Astrocyte (in vitro differentiated cells and primary cell): Measurements from ENCODE around the gene LRRC7.

Experiments used
- EZH2 ChIP-seq: IDR thresholded peaks from 2 replicates; pipeline ENCODE4 v1.6.1; 2012; ENCODE audit warnings: mild to moderate bottlenecking, low read length, inconsistent platforms; ENCODE audit not compliant: insufficient read depth
- TF ChIP-seq, protein P1 (sequence below): IDR thresholded peaks from 2 replicates; pipeline ENCODE4 v1.5.1; 2011; ENCODE audit warnings: low read depth, mild to moderate bottlenecking, inconsistent platforms, low read length, moderate library complexity; ENCODE audit not compliant: insufficient read depth

DNA sequence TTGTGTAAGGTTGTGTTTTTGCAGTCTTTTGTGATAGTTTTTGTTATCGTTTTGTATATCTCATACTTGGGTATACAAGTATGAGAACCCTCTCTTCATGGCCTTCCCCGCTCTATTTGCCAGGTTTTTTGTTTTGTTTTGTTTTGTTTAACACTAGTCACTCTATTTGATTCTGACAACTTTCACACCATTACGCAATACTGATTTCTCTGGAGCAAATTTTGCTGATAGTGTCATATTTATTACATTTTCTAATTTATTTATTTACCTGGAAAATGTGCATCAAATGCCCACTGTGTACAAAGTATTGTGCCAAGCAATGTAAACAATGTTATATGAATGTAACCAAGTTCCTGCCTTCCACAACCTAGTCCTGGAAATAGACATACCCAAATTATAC, 547.6 kb downstream of the LRRC7 start:
- TF ChIP-seq EZH2 = no peak
- TF ChIP-seq, protein P1, sequence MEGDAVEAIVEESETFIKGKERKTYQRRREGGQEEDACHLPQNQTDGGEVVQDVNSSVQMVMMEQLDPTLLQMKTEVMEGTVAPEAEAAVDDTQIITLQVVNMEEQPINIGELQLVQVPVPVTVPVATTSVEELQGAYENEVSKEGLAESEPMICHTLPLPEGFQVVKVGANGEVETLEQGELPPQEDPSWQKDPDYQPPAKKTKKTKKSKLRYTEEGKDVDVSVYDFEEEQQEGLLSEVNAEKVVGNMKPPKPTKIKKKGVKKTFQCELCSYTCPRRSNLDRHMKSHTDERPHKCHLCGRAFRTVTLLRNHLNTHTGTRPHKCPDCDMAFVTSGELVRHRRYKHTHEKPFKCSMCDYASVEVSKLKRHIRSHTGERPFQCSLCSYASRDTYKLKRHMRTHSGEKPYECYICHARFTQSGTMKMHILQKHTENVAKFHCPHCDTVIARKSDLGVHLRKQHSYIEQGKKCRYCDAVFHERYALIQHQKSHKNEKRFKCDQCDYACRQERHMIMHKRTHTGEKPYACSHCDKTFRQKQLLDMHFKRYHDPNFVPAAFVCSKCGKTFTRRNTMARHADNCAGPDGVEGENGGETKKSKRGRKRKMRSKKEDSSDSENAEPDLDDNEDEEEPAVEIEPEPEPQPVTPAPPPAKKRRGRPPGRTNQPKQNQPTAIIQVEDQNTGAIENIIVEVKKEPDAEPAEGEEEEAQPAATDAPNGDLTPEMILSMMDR = no peak
